ENCODE measurements around the gene FMOD. TPM values are rescaled to one million over a fixed set of nuclear protein-coding genes. Genes with fewer than 3 reads are reported as not detected.
A peak's percentile ranks its signal among the peaks of the same experiment; 100 is the strongest.
"Not testable (repeated sequence)": the region's sequence is repeated elsewhere in the genome, so short reads cannot be mapped to it uniquely, and the experiment has no call there.

FMOD gene
- total and polyA plus RNA-seq, 9 donors, result 110 to 175 (median 137) TPM

GRCh38 chr1:203317429-203318228, 33.3 kb downstream of the FMOD start:
- TF ChIP-seq CTCF (IDR thresholded peaks at IDR 0.05) (no peak), POLR2A (IDR thresholded peaks at IDR 0.05) (no peak), EP300 (IDR thresholded peaks at IDR 0.05) (no peak)
- 81 to 85% (median 85%) methylated on average over 7 of the region's 7 CpGs for WGBS, 3 donors
- no peak overlapping the region for H3K4me3 ChIP-seq
- intact Hi-C loops (cut with DNase I), result no loop called here
- no peaks in the 10 kb centered on the region for H3K27me3 ChIP-seq
- DNase-seq, result peak in 1 of 5 donors; percentile 14
- H3K4me1 ChIP-seq (ENCODE audit: insufficient read depth), result peaks cover 31% of the 10 kb centered on the region
- peak overlapping the region; percentile 6 to 61 for H3K27ac ChIP-seq
- no peaks in the 10 kb centered on the region for H3K9me3 ChIP-seq
- H3K36me3 ChIP-seq, result no peaks in the 10 kb centered on the region

- intact Hi-C loops (cut with DNase I), result no loop called here
- Histone ChIP-seq H3K4me3 (no peak overlapping the region), H3K27me3 (no peaks in the 10 kb centered on the region), H3K4me1 (ENCODE audit: insufficient read depth) (peaks cover 25% of the 10 kb centered on the region), H3K9me3 (no peaks in the 10 kb centered on the region), H3K27ac (peak overlapping the region in 1 of 2 donors; percentile 61), H3K36me3 (no peaks in the 10 kb centered on the region)
- 22 to 31% (median 23%) methylated on average over 4 of the region's 4 CpGs for WGBS, 3 donors
- TF ChIP-seq CTCF (IDR thresholded peaks at IDR 0.05), result no peak
- TF ChIP-seq EP300 (IDR thresholded peaks at IDR 0.05), result no peak
- TF ChIP-seq POLR2A (IDR thresholded peaks at IDR 0.05), result no peak
- DNase-seq, result peak in 2 of 5 donors; percentile 55 to 59
Measured at GRCh38 chr1:203316626-203317093, 34.3 kb downstream of the FMOD start.

- H3K27me3 ChIP-seq; DNase-seq; H3K36me3 ChIP-seq; H3K9me3 ChIP-seq; H3K27ac ChIP-seq; H3K4me3 ChIP-seq; intact Hi-C loops (cut with DNase I): not testable (repeated sequence)
- WGBS, 3 donors, result 91 to 95% (median 93%) methylated on average over 4 of the region's 4 CpGs
- H3K4me1 ChIP-seq (ENCODE audit: insufficient read depth), result peaks cover 16% of the 10 kb centered on the region
Measured at GRCh38 chr1:203314025-203314759, 36.7 kb downstream of the FMOD start.

- peaks cover 20% of the 10 kb centered on the region for H3K4me1 ChIP-seq (ENCODE audit: insufficient read depth)
- peak in 1 of 5 donors; percentile 14 for DNase-seq
- no peaks in the 10 kb centered on the region for H3K27me3 ChIP-seq
- H3K27ac ChIP-seq, result no peak overlapping the region
- H3K4me3 ChIP-seq, result no peak overlapping the region
- no peak for TF ChIP-seq POLR2A (IDR thresholded peaks at IDR 0.05)
- TF ChIP-seq CTCF (IDR thresholded peaks at IDR 0.05), result no peak
- no peak for TF ChIP-seq EP300 (IDR thresholded peaks at IDR 0.05)
- no peaks in the 10 kb centered on the region for H3K36me3 ChIP-seq
- no peaks in the 10 kb centered on the region for H3K9me3 ChIP-seq
- intact Hi-C loops (cut with DNase I), result no loop called here
- 91 to 97% (median 91%) methylated on average over 3 of the region's 3 CpGs for WGBS, 3 donors
Measured at GRCh38 chr1:203311368-203312301, 39.3 kb downstream of the FMOD start.
